ENCODE results near the gene ICA1L.

The ICA1L gene

GRCh38 chr2:202782940-202783558, 88.5 kb downstream of the ICA1L start:
- in situ Hi-C loops (cut with HindIII; ENCODE audit: low sequenced_read_pairs), result no loop called here

GRCh38 chr2:202780514-202781021, 91.0 kb downstream of the ICA1L start:
- peak; percentile 9 for DNase-seq (ENCODE audit: low read depth)
- in situ Hi-C loops (cut with HindIII; ENCODE audit: low sequenced_read_pairs), result no loop called here
- no peak for TF ChIP-seq CTCF (IDR thresholded peaks at IDR 0.05; ENCODE audit: low read depth, low read length, missing control alignments)
- H3K4me3 ChIP-seq (ENCODE audit: low read depth, low read length), result no peak overlapping the region

More at GRCh38 chr2:202782940-202783558, 88.5 kb downstream of the ICA1L start:
- TF ChIP-seq CTCF (IDR thresholded peaks at IDR 0.05; ENCODE audit: low read depth, low read length, missing control alignments), result no peak
- no peak for DNase-seq (ENCODE audit: low read depth)
- no peak overlapping the region for H3K4me3 ChIP-seq (ENCODE audit: low read depth, low read length)

- no peak for TF ChIP-seq CTCF (IDR thresholded peaks at IDR 0.05; ENCODE audit: low read depth, low read length, missing control alignments)
- no peak overlapping the region for H3K4me3 ChIP-seq (ENCODE audit: low read depth, low read length)
- in situ Hi-C loops (cut with HindIII; ENCODE audit: low sequenced_read_pairs), result no loop called here
- DNase-seq (ENCODE audit: low read depth), result no peak
These were observed 93.3 kb downstream of the ICA1L start for GRCh38 chr2:202778217-202778616.

- in situ Hi-C loops (cut with HindIII; ENCODE audit: low sequenced_read_pairs), result no loop called here
- no peak for TF ChIP-seq CTCF (IDR thresholded peaks at IDR 0.05; ENCODE audit: low read depth, low read length, missing control alignments)
- no peak overlapping the region for H3K4me3 ChIP-seq (ENCODE audit: low read depth, low read length)
- DNase-seq (ENCODE audit: low read depth), result no peak
These were observed 97.5 kb downstream of the ICA1L start for GRCh38 chr2:202774104-202774503.

- no peak for TF ChIP-seq CTCF (IDR thresholded peaks at IDR 0.05; ENCODE audit: low read depth, low read length, missing control alignments)
- DNase-seq (ENCODE audit: low read depth), result no peak
- in situ Hi-C loops (cut with HindIII; ENCODE audit: low sequenced_read_pairs), result no loop called here
- no peak overlapping the region for H3K4me3 ChIP-seq (ENCODE audit: low read depth, low read length)
These were observed 98.1 kb downstream of the ICA1L start for GRCh38 chr2:202773301-202773973.

- no peak overlapping the region for H3K4me3 ChIP-seq (ENCODE audit: low read depth, low read length)
- in situ Hi-C loops (cut with HindIII; ENCODE audit: low sequenced_read_pairs), result no loop called here
- TF ChIP-seq CTCF (IDR thresholded peaks at IDR 0.05; ENCODE audit: low read depth, low read length, missing control alignments), result no peak
- DNase-seq (ENCODE audit: low read depth), result no peak
These were observed 99.7 kb downstream of the ICA1L start for GRCh38 chr2:202771741-202772460.

Measured in astrocyte of the cerebellum (primary cell).